OCI-LY7 (cell line): Measurements from ENCODE around the gene AKAP5.

Experiments
- EZH2phosphoT487 ChIP-seq: fragments of 200-600 bp; sonication (generic); IDR thresholded peaks from 2 replicates; pipeline ENCODE4 v1.6.1; 2018; ENCODE audit warnings: low read depth, borderline replicate concordance, mild to moderate bottlenecking, mixed run types, antibody characterized with exemption, low read length, moderate library complexity, mixed read lengths
- TF ChIP-seq, protein P1 (sequence below): fragments of 200-600 bp; sonication (generic); conservative IDR thresholded peaks from 2 replicates; pipeline ENCODE4 v1.5.1; 2014; ENCODE audit warnings: mild to moderate bottlenecking, antibody characterized with exemption, low read length, moderate library complexity, mixed read lengths

DNA sequence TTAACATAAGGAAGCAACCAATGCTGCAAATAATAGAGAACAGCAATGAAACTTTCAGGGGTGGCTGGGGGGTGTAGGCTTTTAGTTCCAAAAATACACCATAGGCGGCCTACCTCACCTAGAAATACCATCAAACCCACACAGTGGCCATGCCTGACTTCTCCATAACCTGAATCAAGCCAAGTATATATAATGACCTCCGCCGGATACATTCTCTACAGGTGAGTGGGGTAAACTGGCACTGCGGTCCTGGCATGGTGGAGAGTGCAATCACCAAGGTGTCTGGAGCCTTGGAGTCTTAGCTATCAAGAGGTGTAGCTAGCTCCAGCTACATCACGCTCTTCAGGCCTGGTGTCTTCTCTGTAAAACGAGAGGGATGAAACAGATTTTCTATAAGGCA is 37.2 kb downstream of the AKAP5 start:
- TF ChIP-seq, protein P1, sequence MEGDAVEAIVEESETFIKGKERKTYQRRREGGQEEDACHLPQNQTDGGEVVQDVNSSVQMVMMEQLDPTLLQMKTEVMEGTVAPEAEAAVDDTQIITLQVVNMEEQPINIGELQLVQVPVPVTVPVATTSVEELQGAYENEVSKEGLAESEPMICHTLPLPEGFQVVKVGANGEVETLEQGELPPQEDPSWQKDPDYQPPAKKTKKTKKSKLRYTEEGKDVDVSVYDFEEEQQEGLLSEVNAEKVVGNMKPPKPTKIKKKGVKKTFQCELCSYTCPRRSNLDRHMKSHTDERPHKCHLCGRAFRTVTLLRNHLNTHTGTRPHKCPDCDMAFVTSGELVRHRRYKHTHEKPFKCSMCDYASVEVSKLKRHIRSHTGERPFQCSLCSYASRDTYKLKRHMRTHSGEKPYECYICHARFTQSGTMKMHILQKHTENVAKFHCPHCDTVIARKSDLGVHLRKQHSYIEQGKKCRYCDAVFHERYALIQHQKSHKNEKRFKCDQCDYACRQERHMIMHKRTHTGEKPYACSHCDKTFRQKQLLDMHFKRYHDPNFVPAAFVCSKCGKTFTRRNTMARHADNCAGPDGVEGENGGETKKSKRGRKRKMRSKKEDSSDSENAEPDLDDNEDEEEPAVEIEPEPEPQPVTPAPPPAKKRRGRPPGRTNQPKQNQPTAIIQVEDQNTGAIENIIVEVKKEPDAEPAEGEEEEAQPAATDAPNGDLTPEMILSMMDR: no peak
- TF ChIP-seq EZH2phosphoT487: no peak
